Natural killer cell treated with Interleukin-12 subunit alpha and Interleukin-12 subunit beta and Interleukin-15 and Interleukin-18, amount 100 ng/mL, for 72 hours (primary cell): ENCODE results near the gene BICDL2. TPM values are rescaled to one million over a fixed set of nuclear protein-coding genes. Genes with fewer than 3 reads are reported as not detected.
A peak's percentile ranks its signal among the peaks of the same experiment; 100 is the strongest.

Experiments used
- ATAC-seq, 2 donors: fragments of 150-1000 bp; cut with Tn5 transposase in 1 of 2; sonication (Bioruptor Pico), chemical (Tn5 transposase) in 1 of 2; 2 replicates each; pipeline ENCODE4 v1.10.0; 2021
- DNase-seq: peaks from one replicate; pipeline ENCODE4 v3.0.0; 2022; ENCODE audit warnings: low spot score
- H3K27ac Mint-ChIP-seq, 2 donors: 1 replicate in 1 of 2; 2 replicates in 1 of 2; pipeline ENCODE4 v1.8.0; 2022; ENCODE audit warnings: mixed read lengths in 2 of 2, mild to moderate bottlenecking in 1 of 2, moderate library complexity in 1 of 2
- H3K27me3 Mint-ChIP-seq, 2 donors: 1 replicate in 1 of 2; 2 replicates in 1 of 2; pipeline ENCODE4 v1.8.0; 2022; ENCODE audit warnings: mixed read lengths in 2 of 2
- H3K36me3 Mint-ChIP-seq: one replicate; pipeline ENCODE4 v1.8.0; 2022; ENCODE audit warnings: mixed read lengths
- H3K4me1 Mint-ChIP-seq, 2 donors: 1 replicate in 1 of 2; 2 replicates in 1 of 2; pipeline ENCODE4 v1.8.0; 2022; ENCODE audit warnings: low read depth in 2 of 2, mixed read lengths in 2 of 2, mild to moderate bottlenecking in 1 of 2
- H3K4me3 Mint-ChIP-seq: one replicate; pipeline ENCODE4 v1.8.0; 2022; ENCODE audit warnings: mixed read lengths
- H3K9me3 Mint-ChIP-seq: 2 replicates; pipeline ENCODE4 v1.8.0; 2022; ENCODE audit warnings: mixed read lengths
- total RNA-seq, 2 donors: library from RNA; stranded (reverse); gene quantifications; one replicate each; pipeline ENCODE4 v1.2.3, GENCODE V29; 2022

Gene BICDL2
- total RNA-seq, 2 donors from 2014 or later: 0.50 to 0.67 TPM

- DNase-seq: no peak
- Mint-ChIP-seq H3K27ac (no peak overlapping the region), H3K36me3 (no peaks in the 10 kb centered on the region), H3K9me3 (no peaks in the 10 kb centered on the region), H3K4me3 (no peak overlapping the region), H3K27me3 (no peaks in the 10 kb centered on the region), H3K4me1 (peaks cover 4 to 5% of the 10 kb centered on the region in 2 donors)
- ATAC-seq: no peak
Observed at GRCh38 chr16:3000540-3000939, 36.2 kb downstream of the BICDL2 start.

GRCh38 chr16:2999929-3000328 is 36.8 kb downstream of the BICDL2 start:
- no peak for DNase-seq
- Mint-ChIP-seq H3K36me3 (no peaks in the 10 kb centered on the region), H3K4me1 (peaks cover 3% of the 10 kb centered on the region in 2 donors), H3K9me3 (no peaks in the 10 kb centered on the region), H3K27me3 (no peaks in the 10 kb centered on the region), H3K4me3 (no peak overlapping the region), H3K27ac (no peak overlapping the region)
- no peak for ATAC-seq

- no peaks in the 10 kb centered on the region for H3K9me3 Mint-ChIP-seq
- H3K27ac Mint-ChIP-seq: no peak overlapping the region
- no peaks in the 10 kb centered on the region for H3K4me1 Mint-ChIP-seq
- no peaks in the 10 kb centered on the region for H3K27me3 Mint-ChIP-seq
- no peak overlapping the region for H3K4me3 Mint-ChIP-seq
- no peaks in the 10 kb centered on the region for H3K36me3 Mint-ChIP-seq
- DNase-seq: no peak
- ATAC-seq: no peak
Observed at GRCh38 chr16:2996298-2996697, 40.4 kb downstream of the BICDL2 start.

GRCh38 chr16:2992383-2993081 is 44.2 kb downstream of the BICDL2 start:
- Mint-ChIP-seq H3K4me1 (no peaks in the 10 kb centered on the region), H3K36me3 (no peaks in the 10 kb centered on the region), H3K27me3 (no peaks in the 10 kb centered on the region), H3K27ac (no peak overlapping the region), H3K9me3 (no peaks in the 10 kb centered on the region), H3K4me3 (no peak overlapping the region)
- no peak for ATAC-seq
- DNase-seq: no peak

- no peak for DNase-seq
Observed at GRCh38 chr16:2991566-2992261, 45.0 kb downstream of the BICDL2 start.

GRCh38 chr16:2990891-2991290 is 45.9 kb downstream of the BICDL2 start:
- Mint-ChIP-seq H3K4me1 (no peaks in the 10 kb centered on the region), H3K9me3 (no peaks in the 10 kb centered on the region), H3K36me3 (no peaks in the 10 kb centered on the region), H3K27ac (no peak overlapping the region), H3K4me3 (no peak overlapping the region), H3K27me3 (no peaks in the 10 kb centered on the region)
- DNase-seq: no peak
- no peak for ATAC-seq

More at GRCh38 chr16:2991566-2992261, 45.0 kb downstream of the BICDL2 start:
- Mint-ChIP-seq H3K27me3 (no peaks in the 10 kb centered on the region), H3K27ac (no peak overlapping the region), H3K4me1 (no peaks in the 10 kb centered on the region), H3K36me3 (no peaks in the 10 kb centered on the region), H3K9me3 (no peaks in the 10 kb centered on the region), H3K4me3 (no peak overlapping the region)
- ATAC-seq: no peak

GRCh38 chr16:2988590-2989099 is 48.1 kb downstream of the BICDL2 start:
- Mint-ChIP-seq H3K4me1 (peaks cover 3 to 4% of the 10 kb centered on the region in 2 donors), H3K27ac (no peak overlapping the region), H3K36me3 (no peaks in the 10 kb centered on the region), H3K9me3 (no peaks in the 10 kb centered on the region), H3K4me3 (no peak overlapping the region), H3K27me3 (no peaks in the 10 kb centered on the region)
- ATAC-seq: no peak
- DNase-seq: no peak

- Mint-ChIP-seq H3K36me3 (no peaks in the 10 kb centered on the region), H3K4me3 (no peak overlapping the region), H3K27me3 (no peaks in the 10 kb centered on the region), H3K9me3 (no peaks in the 10 kb centered on the region), H3K4me1 (peaks cover 4% of the 10 kb centered on the region in 2 donors), H3K27ac (no peak overlapping the region)
- DNase-seq (no peak), ATAC-seq (no peak)
Observed at GRCh38 chr16:2987833-2988232, 48.9 kb downstream of the BICDL2 start.

GRCh38 chr16:2987286-2987685 is 49.5 kb downstream of the BICDL2 start:
- Mint-ChIP-seq H3K4me1 (peaks cover 4 to 8% of the 10 kb centered on the region in 2 donors), H3K27me3 (no peaks in the 10 kb centered on the region), H3K27ac (no peak overlapping the region), H3K9me3 (no peaks in the 10 kb centered on the region), H3K36me3 (no peaks in the 10 kb centered on the region), H3K4me3 (no peak overlapping the region)
- DNase-seq: no peak
- no peak for ATAC-seq

GRCh38 chr16:2986623-2987188 is 50.0 kb downstream of the BICDL2 start:
- ATAC-seq (no peak), DNase-seq (no peak)
- Mint-ChIP-seq H3K4me3 (no peak overlapping the region), H3K27ac (no peak overlapping the region), H3K4me1 (peaks cover 6 to 12% of the 10 kb centered on the region in 2 donors), H3K27me3 (no peaks in the 10 kb centered on the region), H3K36me3 (no peaks in the 10 kb centered on the region), H3K9me3 (no peaks in the 10 kb centered on the region)

GRCh38 chr16:2985893-2986355 is 50.8 kb downstream of the BICDL2 start:
- Mint-ChIP-seq H3K4me1 (peaks cover 10 to 19% of the 10 kb centered on the region in 2 donors), H3K36me3 (no peaks in the 10 kb centered on the region), H3K27ac (no peak overlapping the region), H3K4me3 (no peak overlapping the region), H3K9me3 (no peaks in the 10 kb centered on the region), H3K27me3 (no peaks in the 10 kb centered on the region)
- ATAC-seq: no peak
- DNase-seq: no peak

GRCh38 chr16:2985462-2985861 is 51.3 kb downstream of the BICDL2 start:
- no peaks in the 10 kb centered on the region for H3K27me3 Mint-ChIP-seq
- H3K27ac Mint-ChIP-seq: no peak overlapping the region
- no peaks in the 10 kb centered on the region for H3K9me3 Mint-ChIP-seq
- H3K4me3 Mint-ChIP-seq: no peak overlapping the region
- H3K36me3 Mint-ChIP-seq: no peaks in the 10 kb centered on the region
- H3K4me1 Mint-ChIP-seq: peaks cover 10 to 19% of the 10 kb centered on the region in 2 donors
- no peak for ATAC-seq
- DNase-seq: no peak

GRCh38 chr16:2983706-2984136 is 53.0 kb downstream of the BICDL2 start:
- Mint-ChIP-seq H3K27ac (no peak overlapping the region), H3K4me1 (peaks cover 10 to 19% of the 10 kb centered on the region in 2 donors), H3K4me3 (peak overlapping the region; percentile 69), H3K36me3 (no peaks in the 10 kb centered on the region), H3K27me3 (no peaks in the 10 kb centered on the region), H3K9me3 (no peaks in the 10 kb centered on the region)
- ATAC-seq (peak; percentile 63 to 77), DNase-seq (peak; percentile 75)

GRCh38 chr16:2982402-2982801 is 54.3 kb downstream of the BICDL2 start:
- ATAC-seq: no peak
- H3K4me3 Mint-ChIP-seq: peak overlapping the region; percentile 69
- H3K27ac Mint-ChIP-seq: peak overlapping the region in 1 of 2 donors; percentile 80
- H3K9me3 Mint-ChIP-seq: no peaks in the 10 kb centered on the region
- no peaks in the 10 kb centered on the region for H3K36me3 Mint-ChIP-seq
- DNase-seq: no peak
- peaks cover 10 to 19% of the 10 kb centered on the region in 2 donors for H3K4me1 Mint-ChIP-seq
- H3K27me3 Mint-ChIP-seq: no peaks in the 10 kb centered on the region
